GM19193 (cell line): ENCODE results near the gene PIK3CG.

Experiments used
- POLR2A ChIP-seq: IDR thresholded peaks from 4 replicates; pipeline ENCODE4 v1.6.1; 2011; ENCODE audit not compliant: insufficient read depth, insufficient read length; ENCODE audit errors: extremely low read depth

PIK3CG gene

DNA sequence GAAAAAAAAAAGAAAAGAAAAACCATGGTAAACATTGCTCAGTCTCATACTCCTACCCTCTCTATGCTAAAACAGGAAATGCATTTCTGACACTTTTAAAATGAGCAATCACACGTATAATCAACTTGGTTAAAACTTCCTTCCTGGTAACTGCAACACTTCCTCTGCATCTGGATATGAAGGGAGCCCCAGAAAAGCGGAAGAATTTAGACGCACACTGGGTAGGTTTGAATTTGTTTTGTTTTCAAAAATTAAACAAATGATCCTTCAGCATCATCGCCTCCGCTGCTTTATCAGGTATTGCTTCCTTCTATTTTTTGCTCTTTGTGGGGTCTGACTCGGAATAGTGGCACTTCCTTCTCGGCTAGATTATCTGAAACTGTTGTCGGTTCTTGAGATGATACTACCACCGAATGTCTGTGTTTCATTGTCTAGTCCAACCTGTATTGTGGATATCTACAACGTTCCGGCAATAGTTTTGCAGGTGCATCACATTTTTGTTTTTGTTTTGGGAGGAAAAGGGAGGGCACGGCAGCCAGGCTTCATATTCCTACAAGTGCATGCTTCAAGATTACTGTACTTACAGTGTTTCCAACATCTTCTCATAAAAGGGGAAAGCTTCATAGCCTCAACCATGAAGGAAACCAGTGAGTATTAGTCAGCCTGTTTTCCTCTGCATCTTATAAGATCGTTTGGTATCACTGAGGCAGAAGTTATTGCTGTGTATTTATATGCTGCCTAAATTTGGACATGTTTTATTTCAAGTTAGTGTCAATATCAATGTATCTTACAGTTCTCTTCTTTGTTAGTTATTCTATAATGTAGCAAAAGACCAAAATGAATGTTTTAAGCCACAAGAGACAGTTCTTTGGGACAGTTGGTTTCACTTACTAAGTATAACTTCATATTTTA lies at the start of gene PIK3CG:
Gene PIK3CG (plus strand): TSS at position 153 of the 912 bp plus-strand sequence. CDS start 2,280 bp downstream, outside the sequence.
- no peak for TF ChIP-seq POLR2A

- TF ChIP-seq POLR2A: no peak
These were observed 48.0 kb upstream of the PIK3CG start for GRCh38 chr7:106817098-106817497.

- no peak for TF ChIP-seq POLR2A
These were observed 46.3 kb upstream of the PIK3CG start for GRCh38 chr7:106818736-106819135.

GRCh38 chr7:106819546-106819945 lies 45.5 kb upstream of the PIK3CG start:
- TF ChIP-seq POLR2A: no peak

DNA sequence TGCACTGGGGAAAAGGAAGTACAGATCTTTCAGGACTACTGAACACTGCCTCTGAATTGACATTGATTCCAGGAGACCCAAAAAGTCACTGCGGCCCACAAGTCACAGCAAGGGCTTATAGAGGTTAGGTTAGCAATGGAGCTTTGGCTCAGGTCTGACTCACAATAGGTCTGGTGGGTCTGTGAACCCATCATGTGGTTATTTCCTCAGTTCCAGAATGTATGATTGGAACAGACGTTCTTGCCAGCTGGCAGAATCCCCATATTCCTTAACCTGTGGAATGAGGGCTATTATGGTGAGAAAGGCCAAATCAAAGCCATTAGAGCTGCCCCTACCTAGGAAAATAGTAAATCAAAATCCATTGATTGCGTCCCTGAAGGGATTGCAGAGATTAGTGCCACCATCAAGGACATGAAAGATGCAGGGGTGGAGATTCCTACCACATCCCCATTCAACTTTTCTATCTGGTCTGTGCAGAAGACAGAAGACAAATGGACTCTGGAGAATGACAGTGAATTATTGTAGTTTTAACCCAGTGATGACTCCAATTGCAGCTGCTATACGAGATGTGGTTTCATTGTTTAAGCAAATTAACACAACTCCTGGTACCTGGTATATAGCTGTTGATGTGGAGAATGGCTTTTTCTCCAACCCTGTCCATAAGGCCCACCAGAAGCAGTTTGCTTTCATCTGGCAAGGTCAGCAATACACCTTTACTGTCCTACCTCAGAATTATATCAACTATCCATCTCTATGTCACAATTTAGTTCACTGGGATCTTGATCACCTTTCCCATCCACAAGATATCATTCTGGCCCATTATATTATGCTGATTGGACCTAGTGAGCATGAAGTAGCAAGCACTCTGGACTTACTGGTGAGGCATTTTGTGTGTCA lies 44.5 kb upstream of the PIK3CG start:
- TF ChIP-seq POLR2A: no peak

- no peak for TF ChIP-seq POLR2A
These were observed 41.5 kb upstream of the PIK3CG start for GRCh38 chr7:106823631-106824030.

- no peak for TF ChIP-seq POLR2A
These were observed 40.6 kb upstream of the PIK3CG start for GRCh38 chr7:106824458-106824857.

- no peak for TF ChIP-seq POLR2A
These were observed 37.5 kb upstream of the PIK3CG start for GRCh38 chr7:106827626-106828025.

GRCh38 chr7:106829496-106829895 lies 35.6 kb upstream of the PIK3CG start:
- TF ChIP-seq POLR2A: no peak

- TF ChIP-seq POLR2A: no peak
These were observed 28.3 kb upstream of the PIK3CG start for GRCh38 chr7:106836816-106837215.

- no peak for TF ChIP-seq POLR2A
These were observed 25.6 kb upstream of the PIK3CG start for GRCh38 chr7:106839511-106839910.

GRCh38 chr7:106840342-106840741 lies 24.7 kb upstream of the PIK3CG start:
- no peak for TF ChIP-seq POLR2A

GRCh38 chr7:106841896-106842390 lies 23.1 kb upstream of the PIK3CG start:
- no peak for TF ChIP-seq POLR2A

- TF ChIP-seq POLR2A: no peak
These were observed 20.6 kb upstream of the PIK3CG start for GRCh38 chr7:106844279-106844997.

DNA sequence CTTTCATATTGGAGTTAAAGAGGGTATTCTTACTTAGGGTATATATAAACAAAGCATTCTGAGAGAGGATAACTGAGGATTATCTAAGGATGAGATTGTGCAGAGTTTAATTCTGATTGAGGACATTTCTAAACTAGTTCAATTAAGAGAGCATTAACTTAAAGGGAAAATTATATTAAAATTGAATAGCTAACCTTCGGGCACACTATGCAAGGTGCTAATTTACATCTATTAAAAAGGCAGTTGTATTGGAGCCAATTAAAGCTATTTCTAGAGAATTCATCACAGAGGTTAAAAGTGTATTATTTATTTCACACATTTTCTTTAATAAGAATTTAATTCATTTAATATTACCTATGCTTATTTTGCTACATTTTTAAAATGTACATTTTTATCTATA lies 17.0 kb upstream of the PIK3CG start:
- no peak for TF ChIP-seq POLR2A
